IPS DF 6.9 (cell line): ENCODE data around the gene RAB28.
"Not testable (repeated sequence)": the region's sequence is repeated elsewhere in the genome, so short reads cannot be mapped to it uniquely, and the experiment has no call there.

Source experiments
- DNase-seq: peaks from one replicate; pipeline ENCODE4 v3.0.0-alpha.2; 2013; ENCODE audit warnings: low read depth, low spot score
- H3K27ac ChIP-seq: one replicate; pipeline ENCODE4 v1.5.1; 2013; ENCODE audit warnings: low read length, control low read depth
- H3K27me3 ChIP-seq: 2 replicates; pipeline ENCODE4 v1.6.1; 2013; ENCODE audit warnings: mild to moderate bottlenecking, low read length; ENCODE audit not compliant: control insufficient read depth, insufficient read depth
- H3K36me3 ChIP-seq: 2 replicates; pipeline ENCODE4 v1.6.1; 2013; ENCODE audit warnings: low read length; ENCODE audit not compliant: control insufficient read depth, insufficient read depth
- H3K4me1 ChIP-seq: 2 replicates; pipeline ENCODE4 v1.6.1; 2013; ENCODE audit warnings: low read length; ENCODE audit not compliant: control insufficient read depth, insufficient read depth
- H3K4me3 ChIP-seq: 2 replicates; pipeline ENCODE4 v1.5.1; 2013; ENCODE audit warnings: mild to moderate bottlenecking, low read length
- H3K9me3 ChIP-seq: 2 replicates; pipeline ENCODE4 v1.6.1; 2013; ENCODE audit warnings: low read length, inconsistent platforms; ENCODE audit not compliant: control insufficient read depth, insufficient read depth
- WGBS: extraction: QIAGEN DNeasy Blood & Tissue Kit; methylation state at CpG from one replicate; pipeline ENCODE4 v1.1.7; 2013; ENCODE audit warnings: mixed read lengths, missing lambda C conversion rate; ENCODE audit not compliant: insufficient read length, insufficient coverage; 5-methylcytosine and 5-hydroxymethylcytosine counted together

Gene RAB28

GRCh38 chr4:13413729-13414437 lies 70.3 kb downstream of the RAB28 start:
- H3K36me3 ChIP-seq, result no peaks in the 10 kb centered on the region
- H3K27ac ChIP-seq, result no peak overlapping the region
- WGBS, result no CpG with 5 or more reads among the region's 6 CpGs
- no peak for DNase-seq
- H3K9me3 ChIP-seq, result no peaks in the 10 kb centered on the region
- H3K4me1 ChIP-seq, result 0 out of 2 replicates have a peak, but pooled peaks cover 2% of the 10 kb centered on the region
- H3K4me3 ChIP-seq, result no peak overlapping the region
- H3K27me3 ChIP-seq, result no peaks in the 10 kb centered on the region

- Histone ChIP-seq H3K27me3 (no peaks in the 10 kb centered on the region), H3K9me3 (no peaks in the 10 kb centered on the region), H3K4me3 (no peak overlapping the region), H3K4me1 (0 out of 2 replicates have a peak, but pooled peaks cover 2% of the 10 kb centered on the region), H3K27ac (no peak overlapping the region), H3K36me3 (no peaks in the 10 kb centered on the region)
- DNase-seq, result no peak
- WGBS, result no CpG with 5 or more reads among the region's 2 CpGs
These were observed 72.2 kb downstream of the RAB28 start for GRCh38 chr4:13411942-13412341.

- no peak overlapping the region for H3K27ac ChIP-seq
- H3K9me3 ChIP-seq, result no peaks in the 10 kb centered on the region
- DNase-seq, result no peak
- H3K27me3 ChIP-seq, result no peaks in the 10 kb centered on the region
- H3K4me1 ChIP-seq, result no peaks in the 10 kb centered on the region
- WGBS, result no CpG with 5 or more reads among the region's 2 CpGs
- H3K4me3 ChIP-seq, result no peak overlapping the region
- H3K36me3 ChIP-seq, result no peaks in the 10 kb centered on the region
These were observed 74.8 kb downstream of the RAB28 start for GRCh38 chr4:13409324-13409723.

GRCh38 chr4:13406156-13406555 lies 78.0 kb downstream of the RAB28 start:
- no CpG with 5 or more reads among the region's 3 CpGs for WGBS
- H3K4me1 ChIP-seq, H3K36me3 ChIP-seq, H3K9me3 ChIP-seq, H3K27ac ChIP-seq, H3K4me3 ChIP-seq, H3K27me3 ChIP-seq, DNase-seq: not testable (repeated sequence)

- no CpG with 5 or more reads among the region's 2 CpGs for WGBS
- H3K9me3 ChIP-seq, result no peaks in the 10 kb centered on the region
These were observed 80.3 kb downstream of the RAB28 start for GRCh38 chr4:13403833-13404232.

GRCh38 chr4:13403326-13403725 lies 80.8 kb downstream of the RAB28 start:
- Histone ChIP-seq H3K27me3 (no peaks in the 10 kb centered on the region), H3K36me3 (no peaks in the 10 kb centered on the region), H3K4me3 (no peak overlapping the region), H3K27ac (no peak overlapping the region), H3K9me3 (no peaks in the 10 kb centered on the region), H3K4me1 (no peaks in the 10 kb centered on the region)
- no CpG with 5 or more reads among the region's 4 CpGs for WGBS
- DNase-seq, result no peak

More at GRCh38 chr4:13403833-13404232, 80.3 kb downstream of the RAB28 start:
- Histone ChIP-seq H3K27me3 (no peaks in the 10 kb centered on the region), H3K4me1 (no peaks in the 10 kb centered on the region), H3K36me3 (no peaks in the 10 kb centered on the region), H3K27ac (no peak overlapping the region), H3K4me3 (no peak overlapping the region)
- no peak for DNase-seq

- H3K27me3 ChIP-seq, result no peaks in the 10 kb centered on the region
- no peak for DNase-seq
- no peaks in the 10 kb centered on the region for H3K4me1 ChIP-seq
- no peak overlapping the region for H3K4me3 ChIP-seq
- no peaks in the 10 kb centered on the region for H3K36me3 ChIP-seq
- H3K9me3 ChIP-seq, result no peaks in the 10 kb centered on the region
- no peak overlapping the region for H3K27ac ChIP-seq
These were observed 84.9 kb downstream of the RAB28 start for GRCh38 chr4:13399257-13399656.

- no CpG with 5 or more reads among the region's 1 CpG for WGBS
- Histone ChIP-seq H3K9me3 (no peaks in the 10 kb centered on the region), H3K27ac (no peak overlapping the region), H3K4me1 (no peaks in the 10 kb centered on the region), H3K36me3 (no peaks in the 10 kb centered on the region), H3K4me3 (no peak overlapping the region), H3K27me3 (no peaks in the 10 kb centered on the region)
- DNase-seq, result no peak
These were observed 88.0 kb downstream of the RAB28 start for GRCh38 chr4:13396161-13396560.

GRCh38 chr4:13389901-13390300 lies 94.2 kb downstream of the RAB28 start:
- WGBS, result no CpG with 5 or more reads among the region's 4 CpGs
- H3K27ac ChIP-seq, H3K27me3 ChIP-seq, H3K36me3 ChIP-seq, H3K9me3 ChIP-seq, DNase-seq, H3K4me3 ChIP-seq, H3K4me1 ChIP-seq: not testable (repeated sequence)

GRCh38 chr4:13386405-13387107 lies 97.6 kb downstream of the RAB28 start:
- Histone ChIP-seq H3K27me3 (no peaks in the 10 kb centered on the region), H3K9me3 (no peaks in the 10 kb centered on the region), H3K27ac (no peak overlapping the region), H3K36me3 (no peaks in the 10 kb centered on the region), H3K4me1 (no peaks in the 10 kb centered on the region), H3K4me3 (no peak overlapping the region)
- no peak for DNase-seq

GRCh38 chr4:13384055-13384454 lies 100.1 kb downstream of the RAB28 start:
- Histone ChIP-seq H3K27ac (no peak overlapping the region), H3K36me3 (no peaks in the 10 kb centered on the region), H3K27me3 (no peaks in the 10 kb centered on the region), H3K4me3 (no peak overlapping the region), H3K9me3 (no peaks in the 10 kb centered on the region), H3K4me1 (no peaks in the 10 kb centered on the region)
- WGBS, result no CpG with 5 or more reads among the region's 7 CpGs
- no peak for DNase-seq
